GM23338 (cell line): ENCODE measurements around the gene AHDC1. TPM values are rescaled to one million over a fixed set of nuclear protein-coding genes. Genes with fewer than 3 reads are reported as not detected.
A peak's percentile ranks its signal among the peaks of the same experiment; 100 is the strongest.

ENCODE experiments used
- ATAC-seq: fragments of 200-7000 bp; cut with Tn5 transposase; 3 replicates; pipeline ENCODE4 v1.9.1; 2020
- DNase-seq: peaks from one replicate; pipeline ENCODE4 v3.0.0-alpha.2; 2015; ENCODE audit warnings: low spot score
- H2AFZ ChIP-seq: fragments of 200-600 bp; sonication (generic); 2 replicates; pipeline ENCODE4 v1.8.0; 2016; ENCODE audit warnings: antibody characterized with exemption, mild to moderate bottlenecking, moderate library complexity
- H3F3A ChIP-seq: fragments of 200-600 bp; sonication (generic); replicated peaks from 2 replicates; pipeline ENCODE4 v1.8.0; 2017; ENCODE audit warnings: antibody characterized with exemption, mixed run types, low read depth
- H3K27ac ChIP-seq: fragments of 200-600 bp; sonication (generic); 2 replicates; pipeline ENCODE4 v1.6.1; 2016; ENCODE audit warnings: low read depth
- H3K27me3 ChIP-seq: fragments of 200-600 bp; sonication (generic); 2 replicates; pipeline ENCODE4 v1.8.0; 2016; ENCODE audit warnings: mild to moderate bottlenecking, mixed run types, moderate library complexity; ENCODE audit not compliant: insufficient read depth
- H3K36me3 ChIP-seq: fragments of 200-600 bp; sonication (generic); 2 replicates; pipeline ENCODE4 v1.8.0; 2016; ENCODE audit warnings: mild to moderate bottlenecking; ENCODE audit not compliant: insufficient read depth
- H3K4me1 ChIP-seq: fragments of 200-600 bp; sonication (generic); 2 replicates; pipeline ENCODE4 v1.8.0; 2016; ENCODE audit warnings: mild to moderate bottlenecking, moderate library complexity; ENCODE audit not compliant: insufficient read depth
- H3K4me2 ChIP-seq: fragments of 200-600 bp; sonication (generic); 2 replicates; pipeline ENCODE4 v1.7.1; 2017; ENCODE audit warnings: mixed run types
- H3K4me3 ChIP-seq: fragments of 200-600 bp; sonication (generic); 2 replicates; pipeline ENCODE4 v1.6.1; 2016; ENCODE audit warnings: mixed run types
- H3K79me2 ChIP-seq: fragments of 200-600 bp; sonication (generic); replicated peaks from 2 replicates; pipeline ENCODE4 v1.8.0; 2017; ENCODE audit warnings: mild to moderate bottlenecking; ENCODE audit not compliant: insufficient read depth
- H3K9me2 ChIP-seq: fragments of 200-600 bp; sonication (generic); 2 replicates; pipeline ENCODE4 v1.8.0; 2017; ENCODE audit not compliant: insufficient read depth
- H4K20me1 ChIP-seq: fragments of 200-600 bp; sonication (generic); replicated peaks from 2 replicates; pipeline ENCODE4 v1.8.0; 2017; ENCODE audit warnings: mild to moderate bottlenecking; ENCODE audit not compliant: insufficient read depth
- H3K27ac Mint-ChIP-seq: 2 replicates; pipeline ENCODE4 v1.8.0; 2020; ENCODE audit warnings: inconsistent platforms, mild to moderate bottlenecking, moderate library complexity, mixed read lengths
- H3K27me3 Mint-ChIP-seq: 3 replicates; pipeline ENCODE4 v1.8.0; 2022; ENCODE audit warnings: low read depth, mild to moderate bottlenecking, moderate library complexity, mixed read lengths, inconsistent platforms; ENCODE audit not compliant: insufficient read depth, poor library complexity
- H3K36me3 Mint-ChIP-seq: 3 replicates; pipeline ENCODE4 v1.8.0; 2021; ENCODE audit warnings: low read depth, mild to moderate bottlenecking, inconsistent platforms, moderate library complexity, mixed read lengths
- H3K4me1 Mint-ChIP-seq: 3 replicates; pipeline ENCODE4 v1.8.0; 2020; ENCODE audit warnings: mild to moderate bottlenecking, inconsistent platforms, mixed read lengths
- H3K4me3 Mint-ChIP-seq: 3 replicates; pipeline ENCODE4 v1.8.0; 2021; ENCODE audit warnings: moderate library complexity, mild to moderate bottlenecking, inconsistent platforms, mixed read lengths
- H3K9me3 Mint-ChIP-seq: 3 replicates; pipeline ENCODE4 v1.8.0; 2020; ENCODE audit warnings: moderate library complexity, mild to moderate bottlenecking, inconsistent platforms, mixed read lengths
- CREB1 ChIP-seq: fragments of 250-450 bp; sonication (Bioruptor Pico); IDR thresholded peaks from 2 replicates; pipeline ENCODE4 v1.5.0; 2020; ENCODE audit warnings: low read depth, mild to moderate bottlenecking, moderate library complexity
- CTCF ChIP-seq, 2 experiments: fragments of 200-600 bp in 1 of 2; sonication (generic) in 1 of 2; conservative IDR thresholded peaks; 2 replicates each; pipeline versions ENCODE4 v1.5.1 to v1.6.1; 2016 to 2017; ENCODE audit warnings: antibody characterized with exemption in 2 of 2, low read depth in 2 of 2, mild to moderate bottlenecking in 2 of 2, moderate library complexity in 1 of 2
- ETS1 ChIP-seq: IDR thresholded peaks from 2 replicates; pipeline ENCODE4 v1.6.1; 2016; ENCODE audit warnings: antibody characterized with exemption
- EZH2 ChIP-seq: fragments of 200-600 bp; sonication (generic); IDR thresholded peaks from one replicate; pipeline ENCODE4 v1.8.0; 2017; ENCODE audit warnings: antibody characterized with exemption, mild to moderate bottlenecking, low read depth; ENCODE audit not compliant: unreplicated experiment
- EZH2phosphoT487 ChIP-seq: fragments of 200-600 bp; sonication (generic); IDR thresholded peaks from one replicate; pipeline ENCODE4 v1.8.1; 2018; ENCODE audit warnings: antibody characterized with exemption; ENCODE audit not compliant: unreplicated experiment
- JUNB ChIP-seq: IDR thresholded peaks from one replicate; pipeline ENCODE4 v1.6.1; 2016; ENCODE audit warnings: antibody characterized with exemption; ENCODE audit not compliant: unreplicated experiment
- NANOG ChIP-seq: IDR thresholded peaks from 2 replicates; pipeline ENCODE4 v1.6.1; 2016; ENCODE audit warnings: antibody characterized with exemption, borderline replicate concordance
- POLR2AphosphoS5 ChIP-seq: IDR thresholded peaks from 2 replicates; pipeline ENCODE4 v1.6.1; 2016; ENCODE audit warnings: antibody characterized with exemption, low read depth
- STAT1 ChIP-seq: IDR thresholded peaks from one replicate; pipeline ENCODE4 v1.6.1; 2016; ENCODE audit warnings: antibody characterized with exemption; ENCODE audit not compliant: unreplicated experiment
- ZNF114 ChIP-seq: fragments of 250-450 bp; sonication (Bioruptor Pico); IDR thresholded peaks from 2 replicates; pipeline ENCODE4 v1.5.0; 2020; ENCODE audit warnings: mild to moderate bottlenecking, moderate library complexity
- ZNF331 ChIP-seq: fragments of 250-450 bp; sonication (Bioruptor Pico); IDR thresholded peaks from 2 replicates; pipeline ENCODE4 v1.5.0; 2020; ENCODE audit warnings: low read depth, mild to moderate bottlenecking, moderate library complexity
- ZNF462 ChIP-seq: fragments of 250-450 bp; sonication (Bioruptor Pico); IDR thresholded peaks from 2 replicates; pipeline ENCODE4 v1.5.0; 2020; ENCODE audit warnings: mild to moderate bottlenecking, moderate library complexity
- polyA plus RNA-seq: library from polyadenylated mRNA; unstranded; fragments of >200 nt; fragmentation: Nextera tagmentation; extraction: Ambion mirVana; gene quantifications from 2 replicates; pipeline ENCODE4 v1.2.1, GENCODE V29; 2016
- total RNA-seq: library from RNA; depleted of rRNA; stranded (reverse); fragments of >200 nt; shearing (Covaris generic); gene quantifications from 2 replicates; pipeline ENCODE4 v1.2.3, GENCODE V29; 2014
- TF ChIP-seq, protein P1 (sequence below): IDR thresholded peaks from one replicate; pipeline ENCODE4 v1.6.1; 2018; ENCODE audit warnings: antibody characterized with exemption; ENCODE audit not compliant: unreplicated experiment

Gene AHDC1
- total and polyA plus RNA-seq, 2 experiments from 2014 or later: 8.3 to 22.2 TPM

- Histone ChIP-seq H3K4me1 (peaks cover 39% of the 10 kb centered on the region), H4K20me1 (no peaks in the 10 kb centered on the region), H3K27ac (no peak overlapping the region), H3K4me2 (no peak overlapping the region), H3K36me3 (no peaks in the 10 kb centered on the region), H3F3A (no peaks in the 10 kb centered on the region), H3K4me3 (no peak overlapping the region), H2AFZ (no peak overlapping the region), H3K79me2 (no peaks in the 10 kb centered on the region), H3K9me2 (no peaks in the 10 kb centered on the region), H3K27me3 (no peaks in the 10 kb centered on the region)
- ATAC-seq: no peak
- H3K4me1 Mint-ChIP-seq: peaks cover 28% of the 10 kb centered on the region
- TF ChIP-seq ETS1: no peak
- TF ChIP-seq STAT1: no peak
- TF ChIP-seq NANOG: no peak
- TF ChIP-seq, protein P1, sequence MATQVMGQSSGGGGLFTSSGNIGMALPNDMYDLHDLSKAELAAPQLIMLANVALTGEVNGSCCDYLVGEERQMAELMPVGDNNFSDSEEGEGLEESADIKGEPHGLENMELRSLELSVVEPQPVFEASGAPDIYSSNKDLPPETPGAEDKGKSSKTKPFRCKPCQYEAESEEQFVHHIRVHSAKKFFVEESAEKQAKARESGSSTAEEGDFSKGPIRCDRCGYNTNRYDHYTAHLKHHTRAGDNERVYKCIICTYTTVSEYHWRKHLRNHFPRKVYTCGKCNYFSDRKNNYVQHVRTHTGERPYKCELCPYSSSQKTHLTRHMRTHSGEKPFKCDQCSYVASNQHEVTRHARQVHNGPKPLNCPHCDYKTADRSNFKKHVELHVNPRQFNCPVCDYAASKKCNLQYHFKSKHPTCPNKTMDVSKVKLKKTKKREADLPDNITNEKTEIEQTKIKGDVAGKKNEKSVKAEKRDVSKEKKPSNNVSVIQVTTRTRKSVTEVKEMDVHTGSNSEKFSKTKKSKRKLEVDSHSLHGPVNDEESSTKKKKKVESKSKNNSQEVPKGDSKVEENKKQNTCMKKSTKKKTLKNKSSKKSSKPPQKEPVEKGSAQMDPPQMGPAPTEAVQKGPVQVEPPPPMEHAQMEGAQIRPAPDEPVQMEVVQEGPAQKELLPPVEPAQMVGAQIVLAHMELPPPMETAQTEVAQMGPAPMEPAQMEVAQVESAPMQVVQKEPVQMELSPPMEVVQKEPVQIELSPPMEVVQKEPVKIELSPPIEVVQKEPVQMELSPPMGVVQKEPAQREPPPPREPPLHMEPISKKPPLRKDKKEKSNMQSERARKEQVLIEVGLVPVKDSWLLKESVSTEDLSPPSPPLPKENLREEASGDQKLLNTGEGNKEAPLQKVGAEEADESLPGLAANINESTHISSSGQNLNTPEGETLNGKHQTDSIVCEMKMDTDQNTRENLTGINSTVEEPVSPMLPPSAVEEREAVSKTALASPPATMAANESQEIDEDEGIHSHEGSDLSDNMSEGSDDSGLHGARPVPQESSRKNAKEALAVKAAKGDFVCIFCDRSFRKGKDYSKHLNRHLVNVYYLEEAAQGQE: no peak
- no peak for TF ChIP-seq CTCF (conservative IDR thresholded peaks at IDR 0.05; ENCODE audit: low read depth in 2 of 2)
- no peak for TF ChIP-seq JUNB
- no peak for TF ChIP-seq EZH2phosphoT487
- TF ChIP-seq POLR2AphosphoS5: no peak
- no peak for TF ChIP-seq ZNF462 (CRISPR knock-in tag)
- TF ChIP-seq CREB1 (CRISPR knock-in tag): no peak
- TF ChIP-seq ZNF114: no peak
- no peak for TF ChIP-seq EZH2
- TF ChIP-seq ZNF331 (CRISPR knock-in tag): no peak
- peaks cover 1% of the 10 kb centered on the region for H3K27me3 Mint-ChIP-seq
- H3K36me3 Mint-ChIP-seq: no peaks in the 10 kb centered on the region; the same call in 2 of the 3 replicates
- H3K4me3 Mint-ChIP-seq: no peak overlapping the region
- H3K9me3 Mint-ChIP-seq: no peaks in the 10 kb centered on the region; the same call in 2 of the 3 replicates
- peak; percentile 55 for DNase-seq
- no peak overlapping the region for H3K27ac Mint-ChIP-seq
These were observed 20.7 kb upstream of the AHDC1 start for GRCh38 chr1:27624467-27625178.
